ENCODE results near the gene ZNF57. TPM values are rescaled to one million over a fixed set of nuclear protein-coding genes. Genes with fewer than 3 reads are reported as not detected.

ZNF57 gene
- total and polyA plus RNA-seq, 2 of the 13 experiments (the other 11 are each of a cell fraction or from before 2014, with no cell fraction given), result 6.6 to 17.5 TPM

DNA sequence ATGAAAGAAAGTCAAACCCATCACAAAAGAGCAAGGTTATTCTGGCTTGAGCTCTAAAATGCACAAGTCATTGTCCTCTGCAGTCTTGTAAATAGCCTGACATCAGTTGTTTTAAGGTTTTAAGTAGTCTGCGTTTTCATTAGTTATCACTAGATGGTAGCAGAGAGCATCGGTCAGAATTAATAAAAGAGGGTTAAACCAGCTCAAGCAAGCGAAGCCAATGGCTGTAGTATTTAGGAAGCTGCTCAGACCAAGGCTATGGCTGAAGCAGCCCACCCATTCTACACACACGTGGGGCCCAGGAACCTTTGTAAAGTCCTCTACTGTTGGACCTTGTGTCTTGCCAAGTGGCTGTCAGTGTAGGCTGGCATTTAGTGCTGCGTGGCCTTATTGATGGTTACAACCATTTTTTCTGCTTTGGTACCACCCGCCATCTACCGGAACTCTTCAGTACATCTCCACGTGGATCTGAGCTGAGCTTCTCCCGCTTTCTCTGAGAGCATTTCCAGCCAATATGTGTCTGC, 13.3 kb upstream of the ZNF57 start (continued):
- TF ChIP-seq, protein P1, sequence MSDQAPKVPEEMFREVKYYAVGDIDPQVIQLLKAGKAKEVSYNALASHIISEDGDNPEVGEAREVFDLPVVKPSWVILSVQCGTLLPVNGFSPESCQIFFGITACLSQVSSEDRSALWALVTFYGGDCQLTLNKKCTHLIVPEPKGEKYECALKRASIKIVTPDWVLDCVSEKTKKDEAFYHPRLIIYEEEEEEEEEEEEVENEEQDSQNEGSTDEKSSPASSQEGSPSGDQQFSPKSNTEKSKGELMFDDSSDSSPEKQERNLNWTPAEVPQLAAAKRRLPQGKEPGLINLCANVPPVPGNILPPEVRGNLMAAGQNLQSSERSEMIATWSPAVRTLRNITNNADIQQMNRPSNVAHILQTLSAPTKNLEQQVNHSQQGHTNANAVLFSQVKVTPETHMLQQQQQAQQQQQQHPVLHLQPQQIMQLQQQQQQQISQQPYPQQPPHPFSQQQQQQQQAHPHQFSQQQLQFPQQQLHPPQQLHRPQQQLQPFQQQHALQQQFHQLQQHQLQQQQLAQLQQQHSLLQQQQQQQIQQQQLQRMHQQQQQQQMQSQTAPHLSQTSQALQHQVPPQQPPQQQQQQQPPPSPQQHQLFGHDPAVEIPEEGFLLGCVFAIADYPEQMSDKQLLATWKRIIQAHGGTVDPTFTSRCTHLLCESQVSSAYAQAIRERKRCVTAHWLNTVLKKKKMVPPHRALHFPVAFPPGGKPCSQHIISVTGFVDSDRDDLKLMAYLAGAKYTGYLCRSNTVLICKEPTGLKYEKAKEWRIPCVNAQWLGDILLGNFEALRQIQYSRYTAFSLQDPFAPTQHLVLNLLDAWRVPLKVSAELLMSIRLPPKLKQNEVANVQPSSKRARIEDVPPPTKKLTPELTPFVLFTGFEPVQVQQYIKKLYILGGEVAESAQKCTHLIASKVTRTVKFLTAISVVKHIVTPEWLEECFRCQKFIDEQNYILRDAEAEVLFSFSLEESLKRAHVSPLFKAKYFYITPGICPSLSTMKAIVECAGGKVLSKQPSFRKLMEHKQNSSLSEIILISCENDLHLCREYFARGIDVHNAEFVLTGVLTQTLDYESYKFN (CRISPR knock-in tag; conservative IDR thresholded peaks at IDR 0.05), result peak; percentile 24; the same call in 1 of the 2 replicates
- peak; percentile 32; the same call in 1 of the 2 replicates for TF ChIP-seq GABPB1 (CRISPR knock-in tag; IDR thresholded peaks at IDR 0.05)
- TF ChIP-seq, protein P2, sequence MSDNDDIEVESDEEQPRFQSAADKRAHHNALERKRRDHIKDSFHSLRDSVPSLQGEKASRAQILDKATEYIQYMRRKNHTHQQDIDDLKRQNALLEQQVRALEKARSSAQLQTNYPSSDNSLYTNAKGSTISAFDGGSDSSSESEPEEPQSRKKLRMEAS (IDR thresholded peaks at IDR 0.05), result peak; percentile 60
- TF ChIP-seq MIXL1 (CRISPR knock-in tag; IDR thresholded peaks at IDR 0.05), result peak; percentile 54; the same call in 1 of the 2 replicates
- TF ChIP-seq, protein P3, sequence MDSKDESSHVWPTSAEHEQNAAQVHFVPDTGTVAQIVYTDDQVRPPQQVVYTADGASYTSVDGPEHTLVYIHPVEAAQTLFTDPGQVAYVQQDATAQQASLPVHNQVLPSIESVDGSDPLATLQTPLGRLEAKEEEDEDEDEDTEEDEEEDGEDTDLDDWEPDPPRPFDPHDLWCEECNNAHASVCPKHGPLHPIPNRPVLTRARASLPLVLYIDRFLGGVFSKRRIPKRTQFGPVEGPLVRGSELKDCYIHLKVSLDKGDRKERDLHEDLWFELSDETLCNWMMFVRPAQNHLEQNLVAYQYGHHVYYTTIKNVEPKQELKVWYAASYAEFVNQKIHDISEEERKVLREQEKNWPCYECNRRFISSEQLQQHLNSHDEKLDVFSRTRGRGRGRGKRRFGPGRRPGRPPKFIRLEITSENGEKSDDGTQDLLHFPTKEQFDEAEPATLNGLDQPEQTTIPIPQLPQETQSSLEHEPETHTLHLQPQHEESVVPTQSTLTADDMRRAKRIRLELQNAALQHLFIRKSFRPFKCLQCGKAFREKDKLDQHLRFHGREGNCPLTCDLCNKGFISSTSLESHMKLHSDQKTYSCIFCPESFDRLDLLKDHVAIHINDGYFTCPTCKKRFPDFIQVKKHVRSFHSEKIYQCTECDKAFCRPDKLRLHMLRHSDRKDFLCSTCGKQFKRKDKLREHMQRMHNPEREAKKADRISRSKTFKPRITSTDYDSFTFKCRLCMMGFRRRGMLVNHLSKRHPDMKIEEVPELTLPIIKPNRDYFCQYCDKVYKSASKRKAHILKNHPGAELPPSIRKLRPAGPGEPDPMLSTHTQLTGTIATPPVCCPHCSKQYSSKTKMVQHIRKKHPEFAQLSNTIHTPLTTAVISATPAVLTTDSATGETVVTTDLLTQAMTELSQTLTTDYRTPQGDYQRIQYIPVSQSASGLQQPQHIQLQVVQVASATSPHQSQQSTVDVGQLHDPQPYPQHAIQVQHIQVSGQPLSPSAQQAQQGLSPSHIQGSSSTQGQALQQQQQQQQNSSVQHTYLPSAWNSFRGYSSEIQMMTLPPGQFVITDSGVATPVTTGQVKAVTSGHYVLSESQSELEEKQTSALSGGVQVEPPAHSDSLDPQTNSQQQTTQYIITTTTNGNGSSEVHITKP (CRISPR knock-in tag; IDR thresholded peaks at IDR 0.05; ENCODE audit: low read depth), result 0 out of 2 replicates have a peak, but pooled peaks have one; percentile 49
- TF ChIP-seq, protein P4, sequence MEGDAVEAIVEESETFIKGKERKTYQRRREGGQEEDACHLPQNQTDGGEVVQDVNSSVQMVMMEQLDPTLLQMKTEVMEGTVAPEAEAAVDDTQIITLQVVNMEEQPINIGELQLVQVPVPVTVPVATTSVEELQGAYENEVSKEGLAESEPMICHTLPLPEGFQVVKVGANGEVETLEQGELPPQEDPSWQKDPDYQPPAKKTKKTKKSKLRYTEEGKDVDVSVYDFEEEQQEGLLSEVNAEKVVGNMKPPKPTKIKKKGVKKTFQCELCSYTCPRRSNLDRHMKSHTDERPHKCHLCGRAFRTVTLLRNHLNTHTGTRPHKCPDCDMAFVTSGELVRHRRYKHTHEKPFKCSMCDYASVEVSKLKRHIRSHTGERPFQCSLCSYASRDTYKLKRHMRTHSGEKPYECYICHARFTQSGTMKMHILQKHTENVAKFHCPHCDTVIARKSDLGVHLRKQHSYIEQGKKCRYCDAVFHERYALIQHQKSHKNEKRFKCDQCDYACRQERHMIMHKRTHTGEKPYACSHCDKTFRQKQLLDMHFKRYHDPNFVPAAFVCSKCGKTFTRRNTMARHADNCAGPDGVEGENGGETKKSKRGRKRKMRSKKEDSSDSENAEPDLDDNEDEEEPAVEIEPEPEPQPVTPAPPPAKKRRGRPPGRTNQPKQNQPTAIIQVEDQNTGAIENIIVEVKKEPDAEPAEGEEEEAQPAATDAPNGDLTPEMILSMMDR (CRISPR knock-in tag; IDR thresholded peaks at IDR 0.05), result peak; percentile 72
- TF ChIP-seq KDM5B (CRISPR knock-in tag; IDR thresholded peaks at IDR 0.05; ENCODE audit: borderline replicate concordance), result no peak
- TF ChIP-seq TAF1 (CRISPR knock-in tag; IDR thresholded peaks at IDR 0.05), result peak; percentile 26; the same call in 1 of the 2 replicates
- TF ChIP-seq THAP11 (CRISPR knock-in tag; IDR thresholded peaks at IDR 0.05), result peak; percentile 39
- peak; percentile 31; the same call in 1 of the 2 replicates for TF ChIP-seq HOXA3 (CRISPR knock-in tag; IDR thresholded peaks at IDR 0.05)
- TF ChIP-seq, protein P5, sequence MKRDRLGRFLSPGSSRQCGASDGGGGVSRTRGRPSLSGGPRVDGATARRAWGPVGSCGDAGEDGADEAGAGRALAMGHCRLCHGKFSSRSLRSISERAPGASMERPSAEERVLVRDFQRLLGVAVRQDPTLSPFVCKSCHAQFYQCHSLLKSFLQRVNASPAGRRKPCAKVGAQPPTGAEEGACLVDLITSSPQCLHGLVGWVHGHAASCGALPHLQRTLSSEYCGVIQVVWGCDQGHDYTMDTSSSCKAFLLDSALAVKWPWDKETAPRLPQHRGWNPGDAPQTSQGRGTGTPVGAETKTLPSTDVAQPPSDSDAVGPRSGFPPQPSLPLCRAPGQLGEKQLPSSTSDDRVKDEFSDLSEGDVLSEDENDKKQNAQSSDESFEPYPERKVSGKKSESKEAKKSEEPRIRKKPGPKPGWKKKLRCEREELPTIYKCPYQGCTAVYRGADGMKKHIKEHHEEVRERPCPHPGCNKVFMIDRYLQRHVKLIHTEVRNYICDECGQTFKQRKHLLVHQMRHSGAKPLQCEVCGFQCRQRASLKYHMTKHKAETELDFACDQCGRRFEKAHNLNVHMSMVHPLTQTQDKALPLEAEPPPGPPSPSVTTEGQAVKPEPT (CRISPR knock-in tag; IDR thresholded peaks at IDR 0.05; ENCODE audit: low read depth), result 0 out of 2 replicates have a peak, but pooled peaks have one; percentile 52
- no peak for TF ChIP-seq MEF2D (CRISPR knock-in tag; IDR thresholded peaks at IDR 0.05)
- TF ChIP-seq ZSCAN21 (CRISPR knock-in tag; IDR thresholded peaks at IDR 0.05; ENCODE audit: borderline replicate concordance), result no peak
- TF ChIP-seq, protein P6, sequence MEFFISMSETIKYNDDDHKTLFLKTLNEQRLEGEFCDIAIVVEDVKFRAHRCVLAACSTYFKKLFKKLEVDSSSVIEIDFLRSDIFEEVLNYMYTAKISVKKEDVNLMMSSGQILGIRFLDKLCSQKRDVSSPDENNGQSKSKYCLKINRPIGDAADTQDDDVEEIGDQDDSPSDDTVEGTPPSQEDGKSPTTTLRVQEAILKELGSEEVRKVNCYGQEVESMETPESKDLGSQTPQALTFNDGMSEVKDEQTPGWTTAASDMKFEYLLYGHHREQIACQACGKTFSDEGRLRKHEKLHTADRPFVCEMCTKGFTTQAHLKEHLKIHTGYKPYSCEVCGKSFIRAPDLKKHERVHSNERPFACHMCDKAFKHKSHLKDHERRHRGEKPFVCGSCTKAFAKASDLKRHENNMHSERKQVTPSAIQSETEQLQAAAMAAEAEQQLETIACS (CRISPR knock-in tag; IDR thresholded peaks at IDR 0.05), result 0 out of 2 replicates have a peak, but pooled peaks have one; percentile 35
